GM12878 (cell line): ENCODE measurements around the gene YEATS2. TPM values are rescaled to one million over a fixed set of nuclear protein-coding genes. Genes with fewer than 3 reads are reported as not detected.

ENCODE experiments used
- ATAC-seq: fragments of 200-7000 bp; cut with Tn5 transposase; 3 replicates; pipeline ENCODE4 v1.9.1; 2020; ENCODE audit warnings: mild to moderate bottlenecking, moderate library complexity
- BruUV-seq: library from RNA; stranded (reverse); fragments of 400-500 nt; replicated peaks from 2 replicates; lab custom pipeline; 2021; lab: Mats Ljungman, UMichigan
- CTCF ChIA-PET: fragments of 300-600 bp; sonication (Branson Sonifier 250); formaldehyde crosslinking; extraction: SDS; loops from one replicate; lab custom pipeline; 2021; ENCODE audit warnings: inconsistent platforms; lab: Yijun Ruan, JAX
- POLR2A ChIA-PET: fragments of 350-600 bp; formaldehyde crosslinking; extraction: SDS; loops from one replicate; lab custom pipeline; 2021; ENCODE audit warnings: inconsistent platforms; lab: Charles Lee
- RAD21 ChIA-PET: fragments of 300-600 bp; sonication (Branson Sonifier 250); formaldehyde crosslinking; loops from one replicate; lab custom pipeline; 2023; ENCODE audit warnings: antibody characterized with exemption; ENCODE audit not compliant: unreplicated experiment; lab: Charles Lee
- SMC1A ChIA-PET: fragments of 300-600 bp; sonication (Branson Sonifier 250); formaldehyde crosslinking; loops from one replicate; lab custom pipeline; 2023; ENCODE audit not compliant: unreplicated experiment, uncharacterized antibody; lab: Charles Lee
- DNase-seq: peaks from one replicate; pipeline ENCODE4 v3.0.0-alpha.2; 2011; ENCODE audit warnings: low read depth, low spot score
- FAIRE-seq: peaks from 3 replicates; lab custom pipeline; 2011; peaks lifted over from hg19 to GRCh38; lab: Jason Lieb, UNC
- H2AFZ ChIP-seq: 2 replicates; pipeline ENCODE4 v1.6.0; 2011; ENCODE audit warnings: low read depth, low read length, control low read depth; ENCODE audit not compliant: control insufficient read depth
- H3K27ac ChIP-seq: 2 replicates; pipeline ENCODE4 v1.5.1; 2011; ENCODE audit warnings: control low read depth; ENCODE audit not compliant: control insufficient read depth, insufficient read depth
- H3K27me3 ChIP-seq, 2 experiments: replicated peaks in 1 of 2; 2 replicates each; pipeline versions ENCODE4 v1.6.0 to v1.6.1; 2011; ENCODE audit warnings: low read length in 1 of 2; ENCODE audit not compliant: control insufficient read depth in 2 of 2, insufficient read depth in 2 of 2
- H3K36me3 ChIP-seq, 2 experiments: 2 replicates each; pipeline ENCODE4 v1.5.1; 2011; ENCODE audit warnings: low read length in 1 of 2; ENCODE audit not compliant: control insufficient read depth in 2 of 2, insufficient read depth in 2 of 2
- H3K4me1 ChIP-seq: 2 replicates; pipeline ENCODE4 v1.6.1; 2011; ENCODE audit warnings: mild to moderate bottlenecking, low read length, moderate library complexity, mixed read lengths; ENCODE audit not compliant: control insufficient read depth, insufficient read depth
- H3K4me2 ChIP-seq: 2 replicates; pipeline ENCODE4 v1.6.0; 2011; ENCODE audit warnings: control low read depth; ENCODE audit not compliant: control insufficient read depth, insufficient read depth
- H3K4me3 ChIP-seq: fragments of 200-600 bp; sonication (generic); 2 replicates; pipeline ENCODE4 v1.5.1; 2016
- H3K79me2 ChIP-seq: 2 replicates; pipeline ENCODE4 v1.6.0; 2011; ENCODE audit warnings: low read length; ENCODE audit not compliant: control insufficient read depth, insufficient read depth
- H3K9ac ChIP-seq: 2 replicates; pipeline ENCODE4 v1.8.0; 2011; ENCODE audit warnings: low read length, control low read depth, mixed read lengths; ENCODE audit not compliant: control insufficient read depth, insufficient read depth
- H3K9me3 ChIP-seq: replicated peaks from 3 replicates; pipeline ENCODE4 v1.5.1; 2011; ENCODE audit warnings: mild to moderate bottlenecking, low read length; ENCODE audit not compliant: control insufficient read depth, insufficient read depth
- H4K20me1 ChIP-seq: 2 replicates; pipeline ENCODE4 v1.6.0; 2011; ENCODE audit not compliant: control insufficient read depth, insufficient read depth
- BCL11A ChIP-seq: IDR thresholded peaks from 2 replicates; pipeline ENCODE4 v1.6.1; 2011; ENCODE audit warnings: low read depth, low read length
- CHD2 ChIP-seq: IDR thresholded peaks from 2 replicates; pipeline ENCODE4 v1.6.1; 2011; ENCODE audit warnings: low read depth, low read length, improper control_type of control experiment, borderline replicate concordance
- GATAD2B ChIP-seq: fragments of 450-650 bp; conservative IDR thresholded peaks from 2 replicates; pipeline ENCODE4 v1.6.1; 2017; ENCODE audit warnings: low read depth, mild to moderate bottlenecking, moderate library complexity
- JUNB ChIP-seq: IDR thresholded peaks from 2 replicates; pipeline ENCODE4 v1.6.1; 2016; ENCODE audit warnings: antibody characterized with exemption, mild to moderate bottlenecking
- MXI1 ChIP-seq: fragments of 150-350 bp; IDR thresholded peaks from 2 replicates; pipeline ENCODE4 v1.6.1; 2011; ENCODE audit warnings: low read depth, mild to moderate bottlenecking, inconsistent platforms, low read length, improper control_type of control experiment
- NBN ChIP-seq: fragments of 450-650 bp; IDR thresholded peaks from 2 replicates; pipeline ENCODE4 v1.6.1; 2016
- PAX5 ChIP-seq: IDR thresholded peaks from 2 replicates; pipeline ENCODE4 v1.6.1; 2011; ENCODE audit warnings: low read depth, low read length, borderline replicate concordance
- WGBS: methylation state at CpG from one replicate; pipeline ENCODE4 v1.1.6; 2016; ENCODE audit warnings: low lambda C conversion rate; ENCODE audit not compliant: insufficient replicate concordance, insufficient coverage; ENCODE audit errors: missing lambda C conversion rate; 5-methylcytosine and 5-hydroxymethylcytosine counted together
- in situ Hi-C: fragments of 300-500 bp; cut with MboI; formaldehyde crosslinking; loops from 9 replicates; pipeline ENCODE4 v1.14.3; 2018; ENCODE audit warnings: mixed read lengths
- intact Hi-C: fragments of 100-400 bp; cut with micrococcal nuclease; formaldehyde crosslinking; loops from one replicate; pipeline ENCODE4 v1.14.2; 2022; ENCODE audit not compliant: unreplicated experiment
- polyA plus RNA-seq, 11 experiments: library from polyadenylated mRNA; depleted of rRNA in 4 of 11; unstranded in 6 of 11; stranded (reverse) in 5 of 11; fragments of >200 nt; fragmentation: Nextera tagmentation in 4 of 11; fragmentation: Illumina TruSeq in 1 of 11; extraction: Ambion mirVana in 4 of 11; extraction: Trizol in 1 of 11; gene quantifications; 1 replicate in 1 of 11; 2 replicates in 10 of 11; pipeline versions ENCODE4 v1.2.1 to v1.2.3, GENCODE V29; 2011 to 2016; ENCODE audit warnings: inconsistent platforms in 2 of 11, missing spikeins in 2 of 11, low read depth in 1 of 11
- total RNA-seq, 4 experiments: library from RNA; depleted of rRNA in 3 of 4; stranded (reverse); fragments of >200 nt in 3 of 4; fragmentation: Illumina TruSeq in 1 of 4; extraction: Trizol in 1 of 4; gene quantifications; 2 replicates each; pipeline versions ENCODE4 v1.2.1 to v1.2.3, GENCODE V29; 2013 to 2021
- TF ChIP-seq, protein P1 (sequence below): IDR thresholded peaks from 2 replicates; pipeline ENCODE4 v1.6.1; 2011; ENCODE audit warnings: borderline replicate concordance, low read depth, mild to moderate bottlenecking, moderate library complexity, mixed read lengths, low read length; ENCODE audit not compliant: insufficient read depth; ENCODE audit errors: extremely low read length
- TF ChIP-seq, protein P2 (sequence below): IDR thresholded peaks from 2 replicates; pipeline ENCODE4 v1.6.1; 2012; ENCODE audit warnings: improper control_type of control experiment, low read depth, low read length; ENCODE audit not compliant: insufficient replicate concordance

YEATS2 gene
- total and polyA plus RNA-seq, 10 of the 15 experiments (the other 5 are each of a cell fraction or from before 2014, with no cell fraction given): 1.9 to 65.3 (median 25.8) TPM

DNA sequence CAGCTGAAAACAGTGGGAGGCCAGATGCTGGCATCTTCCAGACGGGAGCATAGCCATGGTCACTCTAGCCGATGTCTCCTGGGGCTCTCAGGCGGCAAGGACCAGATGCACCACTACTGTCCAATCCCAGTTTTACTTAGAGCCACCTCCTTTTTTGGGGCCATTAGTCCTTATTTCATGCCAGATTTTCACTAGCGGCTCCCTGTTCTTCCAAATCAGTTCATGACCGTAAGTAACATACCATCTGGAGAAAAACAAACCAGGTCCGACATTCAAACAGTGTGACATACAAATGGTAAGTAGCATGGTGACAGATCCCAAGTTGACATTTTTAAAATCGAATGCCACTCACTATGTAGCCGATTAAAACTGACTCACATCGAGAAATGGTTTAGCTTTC lies 131.9 kb downstream of the YEATS2 start:
- ChIA-PET CTCF (no interaction called here), POLR2A (interaction anchor here (2.0 kb wide), 1 partner anchor 13 kb away, joined by 4 read pairs; no protein-coding TSS in a partner anchor), SMC1A (no interaction called here), RAD21 (no interaction called here)
- Histone ChIP-seq H3K4me3 (no peak overlapping the region), H3K9ac (no peak overlapping the region), H3K4me1 (peaks cover 4% of the 10 kb centered on the region; the same call in 1 of the 2 replicates), H3K27ac (no peak overlapping the region), H3K9me3 (no peaks in the 10 kb centered on the region), H3K79me2 (no peaks in the 10 kb centered on the region), H2AFZ (no peak overlapping the region), H3K4me2 (no peak overlapping the region), H4K20me1 (no peaks in the 10 kb centered on the region), H3K36me3 (peaks cover 10 to 14% of the 10 kb centered on the region in 2 experiments; a peak in 3 of 4 replicates)
- DNase-seq (no peak), ATAC-seq (no peak), FAIRE-seq (no peak)
- no TSS peak for BruUV-seq
- in situ Hi-C loops (no loop called here), intact Hi-C loops (no loop called here)
- over 99% methylated on average over 9 of the region's 9 CpGs for WGBS
- TF ChIP-seq GATAD2B: no peak
- no peak for TF ChIP-seq MXI1
- TF ChIP-seq NBN: no peak
- no peak for TF ChIP-seq CHD2
- no peak for TF ChIP-seq BCL11A
- TF ChIP-seq, protein P1, sequence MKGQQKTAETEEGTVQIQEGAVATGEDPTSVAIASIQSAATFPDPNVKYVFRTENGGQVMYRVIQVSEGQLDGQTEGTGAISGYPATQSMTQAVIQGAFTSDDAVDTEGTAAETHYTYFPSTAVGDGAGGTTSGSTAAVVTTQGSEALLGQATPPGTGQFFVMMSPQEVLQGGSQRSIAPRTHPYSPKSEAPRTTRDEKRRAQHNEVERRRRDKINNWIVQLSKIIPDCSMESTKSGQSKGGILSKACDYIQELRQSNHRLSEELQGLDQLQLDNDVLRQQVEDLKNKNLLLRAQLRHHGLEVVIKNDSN: no peak
- TF ChIP-seq JUNB: no peak
- TF ChIP-seq, protein P2, sequence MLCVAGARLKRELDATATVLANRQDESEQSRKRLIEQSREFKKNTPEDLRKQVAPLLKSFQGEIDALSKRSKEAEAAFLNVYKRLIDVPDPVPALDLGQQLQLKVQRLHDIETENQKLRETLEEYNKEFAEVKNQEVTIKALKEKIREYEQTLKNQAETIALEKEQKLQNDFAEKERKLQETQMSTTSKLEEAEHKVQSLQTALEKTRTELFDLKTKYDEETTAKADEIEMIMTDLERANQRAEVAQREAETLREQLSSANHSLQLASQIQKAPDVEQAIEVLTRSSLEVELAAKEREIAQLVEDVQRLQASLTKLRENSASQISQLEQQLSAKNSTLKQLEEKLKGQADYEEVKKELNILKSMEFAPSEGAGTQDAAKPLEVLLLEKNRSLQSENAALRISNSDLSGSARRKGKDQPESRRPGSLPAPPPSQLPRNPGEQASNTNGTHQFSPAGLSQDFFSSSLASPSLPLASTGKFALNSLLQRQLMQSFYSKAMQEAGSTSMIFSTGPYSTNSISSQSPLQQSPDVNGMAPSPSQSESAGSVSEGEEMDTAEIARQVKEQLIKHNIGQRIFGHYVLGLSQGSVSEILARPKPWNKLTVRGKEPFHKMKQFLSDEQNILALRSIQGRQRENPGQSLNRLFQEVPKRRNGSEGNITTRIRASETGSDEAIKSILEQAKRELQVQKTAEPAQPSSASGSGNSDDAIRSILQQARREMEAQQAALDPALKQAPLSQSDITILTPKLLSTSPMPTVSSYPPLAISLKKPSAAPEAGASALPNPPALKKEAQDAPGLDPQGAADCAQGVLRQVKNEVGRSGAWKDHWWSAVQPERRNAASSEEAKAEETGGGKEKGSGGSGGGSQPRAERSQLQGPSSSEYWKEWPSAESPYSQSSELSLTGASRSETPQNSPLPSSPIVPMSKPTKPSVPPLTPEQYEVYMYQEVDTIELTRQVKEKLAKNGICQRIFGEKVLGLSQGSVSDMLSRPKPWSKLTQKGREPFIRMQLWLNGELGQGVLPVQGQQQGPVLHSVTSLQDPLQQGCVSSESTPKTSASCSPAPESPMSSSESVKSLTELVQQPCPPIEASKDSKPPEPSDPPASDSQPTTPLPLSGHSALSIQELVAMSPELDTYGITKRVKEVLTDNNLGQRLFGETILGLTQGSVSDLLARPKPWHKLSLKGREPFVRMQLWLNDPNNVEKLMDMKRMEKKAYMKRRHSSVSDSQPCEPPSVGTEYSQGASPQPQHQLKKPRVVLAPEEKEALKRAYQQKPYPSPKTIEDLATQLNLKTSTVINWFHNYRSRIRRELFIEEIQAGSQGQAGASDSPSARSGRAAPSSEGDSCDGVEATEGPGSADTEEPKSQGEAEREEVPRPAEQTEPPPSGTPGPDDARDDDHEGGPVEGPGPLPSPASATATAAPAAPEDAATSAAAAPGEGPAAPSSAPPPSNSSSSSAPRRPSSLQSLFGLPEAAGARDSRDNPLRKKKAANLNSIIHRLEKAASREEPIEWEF: no peak
- TF ChIP-seq PAX5: no peak
- TF ChIP-seq, all 136 proteins: peak for 0
- no peaks in the 10 kb centered on the region for H3K27me3 ChIP-seq
